GM12872 (cell line): ENCODE data around the gene TSPAN33.

Experiments used
- TF ChIP-seq, protein P1 (sequence below): IDR thresholded peaks from 3 replicates; pipeline ENCODE4 v1.5.1; 2011; ENCODE audit warnings: low read depth, mild to moderate bottlenecking, low read length, moderate library complexity; ENCODE audit not compliant: insufficient read depth

TSPAN33 gene

DNA sequence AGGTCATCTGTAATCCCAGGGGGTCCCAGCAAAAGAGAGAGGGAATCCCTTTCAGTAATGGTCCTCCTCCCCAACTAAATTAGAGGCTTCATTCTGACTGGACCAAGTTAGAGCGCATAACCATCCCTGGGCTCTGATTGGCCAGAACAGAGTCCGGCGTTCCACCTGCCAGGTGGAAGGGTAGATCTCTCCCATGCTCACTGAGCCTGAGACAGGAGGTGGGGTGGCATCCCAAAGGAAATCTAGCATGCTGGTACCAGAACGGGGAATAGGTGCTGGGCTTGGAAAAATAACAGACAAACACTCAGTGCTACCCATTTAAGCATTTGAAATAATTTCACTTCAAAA, 21.0 kb upstream of the TSPAN33 start:
- TF ChIP-seq, protein P1, sequence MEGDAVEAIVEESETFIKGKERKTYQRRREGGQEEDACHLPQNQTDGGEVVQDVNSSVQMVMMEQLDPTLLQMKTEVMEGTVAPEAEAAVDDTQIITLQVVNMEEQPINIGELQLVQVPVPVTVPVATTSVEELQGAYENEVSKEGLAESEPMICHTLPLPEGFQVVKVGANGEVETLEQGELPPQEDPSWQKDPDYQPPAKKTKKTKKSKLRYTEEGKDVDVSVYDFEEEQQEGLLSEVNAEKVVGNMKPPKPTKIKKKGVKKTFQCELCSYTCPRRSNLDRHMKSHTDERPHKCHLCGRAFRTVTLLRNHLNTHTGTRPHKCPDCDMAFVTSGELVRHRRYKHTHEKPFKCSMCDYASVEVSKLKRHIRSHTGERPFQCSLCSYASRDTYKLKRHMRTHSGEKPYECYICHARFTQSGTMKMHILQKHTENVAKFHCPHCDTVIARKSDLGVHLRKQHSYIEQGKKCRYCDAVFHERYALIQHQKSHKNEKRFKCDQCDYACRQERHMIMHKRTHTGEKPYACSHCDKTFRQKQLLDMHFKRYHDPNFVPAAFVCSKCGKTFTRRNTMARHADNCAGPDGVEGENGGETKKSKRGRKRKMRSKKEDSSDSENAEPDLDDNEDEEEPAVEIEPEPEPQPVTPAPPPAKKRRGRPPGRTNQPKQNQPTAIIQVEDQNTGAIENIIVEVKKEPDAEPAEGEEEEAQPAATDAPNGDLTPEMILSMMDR, result no peak

DNA sequence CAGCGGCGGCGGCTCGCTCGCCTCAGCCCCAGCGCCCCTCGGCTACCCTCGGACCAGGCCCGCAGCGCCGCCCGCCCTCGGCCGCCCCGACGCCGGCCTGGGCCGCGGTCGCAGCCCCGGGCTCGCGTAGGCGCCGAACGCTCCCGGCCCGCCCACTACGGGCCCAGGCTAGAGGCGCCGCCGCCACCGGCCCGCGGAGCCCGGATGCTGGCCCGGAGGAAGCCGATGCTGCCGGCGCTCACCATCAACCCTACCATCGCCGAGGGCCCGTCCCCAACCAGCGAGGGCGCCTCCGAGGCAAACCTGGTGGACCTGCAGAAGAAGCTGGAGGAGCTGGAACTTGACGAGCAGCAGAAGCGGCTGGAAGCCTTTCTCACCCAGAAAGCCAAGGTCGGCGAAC, 18.2 kb upstream of the TSPAN33 start:
- TF ChIP-seq, protein P1, result no peak

DNA sequence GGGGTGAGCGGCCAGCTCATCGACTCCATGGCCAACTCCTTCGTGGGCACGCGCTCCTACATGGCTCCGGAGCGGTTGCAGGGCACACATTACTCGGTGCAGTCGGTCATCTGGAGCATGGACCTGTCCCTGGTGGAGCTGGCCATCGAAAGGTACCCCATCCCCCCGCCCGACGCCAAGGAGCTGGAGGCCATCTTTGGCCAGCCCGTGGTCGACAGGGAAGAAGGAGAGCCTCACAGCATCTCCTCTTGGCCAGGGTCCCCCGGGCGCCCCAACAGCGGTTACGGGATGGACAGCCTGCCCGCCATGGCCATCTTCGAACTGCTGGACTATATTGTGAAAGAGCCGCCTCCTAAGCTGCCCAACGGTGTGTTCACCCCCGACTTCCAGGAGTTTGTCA, 17.4 kb upstream of the TSPAN33 start:
- TF ChIP-seq, protein P1, result no peak

DNA sequence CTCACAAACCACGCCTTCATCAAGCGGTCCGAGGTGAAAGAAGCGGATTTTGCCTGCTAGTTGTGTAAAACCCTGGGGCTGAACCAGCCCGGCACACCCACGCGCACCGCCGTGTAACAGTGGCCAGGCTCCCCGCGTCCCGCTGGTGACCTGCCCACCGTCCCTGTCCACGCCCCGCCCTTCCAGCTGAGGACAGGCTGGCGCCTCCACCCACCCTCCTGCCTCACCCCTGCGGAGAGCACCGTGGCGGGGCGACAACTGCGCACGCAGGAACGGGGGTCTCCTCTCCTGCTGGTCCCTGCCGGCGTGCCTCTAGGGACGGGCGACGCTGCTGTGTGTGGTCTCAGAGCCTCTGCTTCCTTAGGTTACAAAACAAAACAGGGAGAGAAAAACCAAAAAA, 16.9 kb upstream of the TSPAN33 start:
- TF ChIP-seq, protein P1, result no peak

DNA sequence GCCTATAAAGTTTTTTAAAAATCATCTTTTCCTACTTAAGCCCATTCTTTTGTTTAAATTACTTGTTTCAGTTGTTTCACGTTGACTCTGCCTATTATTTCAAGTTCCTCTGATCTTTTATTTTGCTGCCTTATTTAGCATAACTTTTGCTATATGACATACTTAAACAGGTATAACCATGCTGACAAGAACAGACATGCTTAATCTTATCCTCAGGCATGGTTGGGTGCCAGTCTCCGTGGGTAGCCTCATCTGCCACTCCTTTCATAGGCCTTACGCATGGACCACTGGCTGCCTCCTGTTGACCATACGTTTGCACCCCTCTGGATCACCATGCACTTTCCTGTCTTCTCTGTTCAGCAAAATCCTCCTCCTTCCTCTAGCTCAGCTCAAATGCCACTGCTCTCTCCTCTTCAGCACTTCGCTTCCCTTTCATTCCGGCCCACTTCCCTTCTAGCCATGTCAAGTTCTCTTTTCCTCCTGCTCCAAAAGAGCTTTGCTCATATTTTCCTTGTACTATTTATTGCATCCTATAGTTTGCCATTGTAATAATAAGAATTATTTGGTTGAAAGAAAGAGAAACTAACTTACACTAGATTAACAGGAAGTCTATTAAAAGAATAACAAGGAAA, 10.0 kb upstream of the TSPAN33 start:
- TF ChIP-seq, protein P1, result no peak

DNA sequence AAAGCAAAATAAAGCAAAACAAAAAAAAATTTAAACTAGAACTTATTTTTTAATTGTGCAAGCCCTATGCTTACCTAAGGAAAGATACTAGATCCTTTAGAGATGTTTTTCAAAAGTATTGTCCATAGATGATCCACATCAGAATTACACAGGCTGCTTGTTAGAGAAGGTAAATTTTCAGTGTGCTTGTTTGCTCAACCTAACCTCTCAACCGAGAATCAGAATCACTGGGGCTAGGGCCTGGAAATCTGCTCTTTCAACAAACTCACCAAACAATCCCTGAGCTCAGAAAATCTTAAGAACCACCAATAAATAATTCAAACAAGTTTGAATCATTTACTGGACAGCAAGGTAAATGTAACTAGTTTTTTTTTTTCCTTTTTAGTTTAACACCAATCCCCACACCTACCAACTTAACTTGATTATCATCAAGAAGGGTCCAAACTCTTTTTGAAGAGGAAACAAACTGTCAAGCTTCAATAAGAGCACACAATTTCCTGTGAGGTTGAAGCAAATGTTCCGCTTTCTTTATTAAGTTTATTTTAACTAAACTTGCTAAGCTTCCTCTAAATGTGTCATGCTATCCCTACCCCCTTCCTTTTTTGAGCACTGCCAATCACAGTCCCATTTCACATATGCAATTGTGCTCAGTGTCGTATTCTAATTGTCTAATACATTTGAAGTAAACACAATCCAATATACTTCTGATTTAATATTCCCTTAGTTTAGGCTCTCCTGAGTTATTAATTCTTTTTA, 7.4 kb upstream of the TSPAN33 start:
- TF ChIP-seq, protein P1, result no peak

DNA sequence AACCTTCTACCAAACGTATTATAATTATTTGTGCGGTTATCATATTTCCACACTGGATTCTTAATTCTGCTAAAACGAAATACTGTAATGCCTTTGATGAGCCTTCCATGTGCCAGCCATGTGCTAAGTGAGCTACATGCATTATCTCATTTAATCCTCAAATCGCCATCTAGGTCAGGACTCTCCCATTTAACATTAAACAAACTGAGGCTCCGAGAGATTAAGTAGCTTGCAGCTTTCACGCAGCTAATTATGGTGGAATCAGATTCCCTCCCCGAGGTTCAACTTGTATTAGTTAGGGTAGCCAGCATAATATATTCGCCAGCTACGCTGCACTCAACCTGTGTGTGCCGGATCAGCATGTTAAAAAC, 798 bp upstream of the TSPAN33 start:
- TF ChIP-seq, protein P1, result no peak
